K562 (cell line): ENCODE results near the gene KIN. TPM values are rescaled to one million over a fixed set of nuclear protein-coding genes. Genes with fewer than 3 reads are reported as not detected.

Experiments
- BCOR ChIP-seq: fragments of 450-650 bp; IDR thresholded peaks from 2 replicates; pipeline ENCODE4 v1.6.1; 2016
- CEBPG ChIP-seq, 3 experiments: fragments of 200-800 bp in 1 of 3; sonication (Bioruptor generic) in 1 of 3; sonication (generic) in 1 of 3; formaldehyde crosslinking in 1 of 3; IDR thresholded peaks in 2 of 3; conservative IDR thresholded peaks in 1 of 3; 2 replicates each; pipeline versions ENCODE4 v1.6.1 to v1.8.0; 2016 to 2022; ENCODE audit warnings: missing compliant biosample characterization in 2 of 3, missing genetic modification characterization in 2 of 3, mild to moderate bottlenecking in 1 of 3, missing genetic modification reagents in 1 of 3
- DMBX1 ChIP-seq: fragments of 250-450 bp; sonication (Bioruptor Pico); IDR thresholded peaks from 2 replicates; pipeline ENCODE4 v1.8.0; 2022; ENCODE audit warnings: inconsistent platforms, mild to moderate bottlenecking, moderate library complexity, borderline replicate concordance
- E4F1 ChIP-seq: fragments of 250-450 bp; sonication (Bioruptor Pico); IDR thresholded peaks from 2 replicates; pipeline ENCODE4 v1.5.0; 2021; ENCODE audit warnings: mild to moderate bottlenecking, borderline replicate concordance
- GATAD2A ChIP-seq: fragments of 450-650 bp; IDR thresholded peaks from 2 replicates; pipeline ENCODE4 v1.6.1; 2017
- HDAC3 ChIP-seq: fragments of 450-650 bp; IDR thresholded peaks from 2 replicates; pipeline ENCODE4 v1.6.1; 2018; ENCODE audit warnings: borderline replicate concordance, mild to moderate bottlenecking, moderate library complexity; ENCODE audit not compliant: partially characterized antibody
- HMGXB4 ChIP-seq: sonication (generic); formaldehyde crosslinking; IDR thresholded peaks from 2 replicates; pipeline ENCODE4 v1.8.1; 2023; ENCODE audit warnings: mild to moderate bottlenecking, missing genetic modification reagents
- MAFG ChIP-seq: fragments of 450-650 bp; conservative IDR thresholded peaks from 2 replicates; pipeline ENCODE4 v1.6.1; 2016; ENCODE audit warnings: missing genetic modification characterization, missing compliant biosample characterization
- MAFK ChIP-seq: IDR thresholded peaks from 2 replicates; pipeline ENCODE4 v1.6.1; 2011; ENCODE audit warnings: low read length, improper control_type of control experiment
- NFXL1 ChIP-seq: fragments of 450-650 bp; formaldehyde crosslinking; IDR thresholded peaks from 2 replicates; pipeline ENCODE4 v1.4.0; 2021; ENCODE audit warnings: mild to moderate bottlenecking
- PTBP1 ChIP-seq: fragments of 200-400 bp; formaldehyde crosslinking; IDR thresholded peaks from 2 replicates; pipeline ENCODE4 v1.6.1; 2017; ENCODE audit warnings: low read depth, low read length
- SREBF1 ChIP-seq: fragments of 150-350 bp; IDR thresholded peaks from 2 replicates; pipeline ENCODE4 v1.6.1; 2014; ENCODE audit warnings: antibody characterized with exemption, low read depth, low read length, borderline replicate concordance
- ZBTB34 ChIP-seq: fragments of 250-450 bp; sonication (Bioruptor Pico); IDR thresholded peaks from 2 replicates; pipeline ENCODE4 v1.8.0; 2021; ENCODE audit warnings: mild to moderate bottlenecking, moderate library complexity
- ZBTB43 ChIP-seq: sonication (generic); formaldehyde crosslinking; IDR thresholded peaks from 2 replicates; pipeline ENCODE4 v1.8.0; 2023; ENCODE audit warnings: mild to moderate bottlenecking, missing genetic modification reagents
- ZBTB8A ChIP-seq: fragments of 450-650 bp; IDR thresholded peaks from 2 replicates; pipeline ENCODE4 v1.6.1; 2018; ENCODE audit warnings: mild to moderate bottlenecking, moderate library complexity; ENCODE audit not compliant: partially characterized antibody
- ZNF280A ChIP-seq: fragments of 450-650 bp; IDR thresholded peaks from 2 replicates; pipeline ENCODE4 v1.6.1; 2018; ENCODE audit warnings: mild to moderate bottlenecking, low read depth; ENCODE audit not compliant: partially characterized antibody
- ZNF3 ChIP-seq: fragments of 250-450 bp; sonication (Bioruptor Pico); IDR thresholded peaks from 2 replicates; pipeline ENCODE4 v1.5.0; 2021; ENCODE audit warnings: mild to moderate bottlenecking, moderate library complexity
- ZNF445 ChIP-seq: fragments of 250-450 bp; sonication (Bioruptor Pico); IDR thresholded peaks from 2 replicates; pipeline ENCODE4 v1.4.0; 2020; ENCODE audit warnings: low read depth, mild to moderate bottlenecking, moderate library complexity
- ZNF707 ChIP-seq: fragments of 250-450 bp; sonication (Bioruptor Pico); conservative IDR thresholded peaks from 2 replicates; pipeline ENCODE4 v1.8.0; 2022; ENCODE audit warnings: inconsistent platforms, mild to moderate bottlenecking, moderate library complexity
- ZNF766 ChIP-seq: fragments of 200-800 bp; sonication (Bioruptor generic); conservative IDR thresholded peaks from 2 replicates; pipeline ENCODE4 v1.6.1; 2016; ENCODE audit warnings: missing genetic modification characterization, missing compliant biosample characterization
- ZNF77 ChIP-seq: fragments of 250-450 bp; sonication (Bioruptor Pico); IDR thresholded peaks from 2 replicates; pipeline ENCODE4 v1.5.0; 2020
- polyA plus RNA-seq, 8 experiments: library from polyadenylated mRNA; depleted of rRNA in 4 of 8; stranded (reverse) in 5 of 8; unstranded in 3 of 8; fragments of >200 nt; fragmentation: Nextera tagmentation in 2 of 8; fragmentation: Illumina TruSeq in 1 of 8; extraction: Ambion mirVana in 2 of 8; extraction: Trizol in 1 of 8; gene quantifications; 2 replicates each; pipeline versions ENCODE4 v1.2.1 to v1.2.3, GENCODE V29; 2011 to 2014; ENCODE audit warnings: inconsistent platforms in 1 of 8, missing spikeins in 1 of 8
- total RNA-seq, 7 experiments: library from RNA; depleted of rRNA in 6 of 7; stranded (reverse); fragments of >200 nt in 6 of 7; fragmentation: Illumina TruSeq in 2 of 7; extraction: Trizol in 2 of 7; gene quantifications; 2 replicates each; pipeline versions ENCODE4 v1.2.1 to v1.2.3, GENCODE V29; 2011 to 2021; ENCODE audit warnings: low replicate concordance in 1 of 7

Gene KIN
- total and polyA plus RNA-seq, 9 of the 15 experiments (the other 6 are each of a cell fraction or from before 2014, with no cell fraction given) = 11.7 to 35.6 (median 16.0) TPM

- no peak; the same call in 1 of the 2 replicates for TF ChIP-seq CEBPG (CRISPR knock-in tag; IDR thresholded peaks at IDR 0.05)
- TF ChIP-seq CEBPG (tag; conservative IDR thresholded peaks at IDR 0.05 in 1 of 2, IDR thresholded peaks at IDR 0.05 in 1 of 2) = peak in 1 of 2 experiments; percentile 73; a peak in 2 of 4 replicates
- TF ChIP-seq GATAD2A = no peak
- TF ChIP-seq HDAC3 = no peak
- TF ChIP-seq ZBTB8A = no peak
- TF ChIP-seq MAFG = 0 out of 2 replicates have a peak, but pooled peaks have one; percentile 10
- no peak for TF ChIP-seq ZNF707
- TF ChIP-seq DMBX1 (CRISPR knock-in tag) = no peak
- TF ChIP-seq ZNF445 (CRISPR knock-in tag) = no peak
- peak; percentile 40; the same call in 1 of the 2 replicates for TF ChIP-seq MAFK
- TF ChIP-seq NFXL1 = no peak
- no peak for TF ChIP-seq ZNF280A
- no peak for TF ChIP-seq HMGXB4 (CRISPR knock-in tag)
- no peak for TF ChIP-seq ZNF3 (CRISPR knock-in tag)
- peak; percentile 85 for TF ChIP-seq ZNF766 (CRISPR knock-in tag)
- TF ChIP-seq E4F1 (CRISPR knock-in tag) = no peak
- TF ChIP-seq ZBTB43 (CRISPR knock-in tag) = no peak
- TF ChIP-seq PTBP1 = no peak
- no peak for TF ChIP-seq SREBF1
- TF ChIP-seq BCOR = no peak
- no peak for TF ChIP-seq ZBTB34 (CRISPR knock-in tag)
- TF ChIP-seq ZNF77 (CRISPR knock-in tag) = no peak
These were observed 23.9 kb downstream of the KIN start (continued) for GRCh38 chr10:7763929-7764328.
